AG09309 (cell line): Measurements from ENCODE around the gene ZNF385B.

ENCODE experiments used
- DNase-seq: peaks from one replicate; pipeline ENCODE4 v3.0.0-alpha.2; 2010; ENCODE audit warnings: low read depth
- H3K4me3 ChIP-seq: 2 replicates; pipeline ENCODE4 v1.5.1; 2011; ENCODE audit warnings: mild to moderate bottlenecking, low read depth, low read length, moderate library complexity; ENCODE audit not compliant: control insufficient read depth
- TF ChIP-seq, protein P1 (sequence below): IDR thresholded peaks from 2 replicates; pipeline ENCODE4 v1.5.1; 2011; ENCODE audit warnings: mild to moderate bottlenecking, low read depth, low read length, inconsistent platforms; ENCODE audit not compliant: insufficient read depth, control insufficient read depth; ENCODE audit errors: missing control alignments

The ZNF385B gene

DNA sequence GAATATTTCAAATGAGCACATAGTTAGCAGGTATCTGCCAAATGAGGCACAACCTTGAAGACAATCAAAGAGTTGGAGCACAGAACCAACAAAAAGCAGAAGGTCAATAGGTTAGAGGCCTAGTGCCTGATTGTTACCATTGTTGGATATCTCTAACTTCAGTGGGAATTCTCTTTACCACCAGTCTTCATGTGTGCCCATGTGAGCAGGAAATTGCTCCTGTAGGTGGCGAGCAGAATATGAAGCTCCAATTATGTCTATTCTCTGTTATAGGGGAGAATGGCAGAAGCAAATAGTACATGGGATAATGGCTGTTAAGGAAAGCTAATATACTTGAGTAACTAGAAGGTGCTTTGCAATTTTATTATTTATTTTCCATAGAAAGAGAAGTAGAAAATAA is 14.9 kb upstream of the ZNF385B start:
- H3K4me3 ChIP-seq: no peak overlapping the region
- TF ChIP-seq, protein P1, sequence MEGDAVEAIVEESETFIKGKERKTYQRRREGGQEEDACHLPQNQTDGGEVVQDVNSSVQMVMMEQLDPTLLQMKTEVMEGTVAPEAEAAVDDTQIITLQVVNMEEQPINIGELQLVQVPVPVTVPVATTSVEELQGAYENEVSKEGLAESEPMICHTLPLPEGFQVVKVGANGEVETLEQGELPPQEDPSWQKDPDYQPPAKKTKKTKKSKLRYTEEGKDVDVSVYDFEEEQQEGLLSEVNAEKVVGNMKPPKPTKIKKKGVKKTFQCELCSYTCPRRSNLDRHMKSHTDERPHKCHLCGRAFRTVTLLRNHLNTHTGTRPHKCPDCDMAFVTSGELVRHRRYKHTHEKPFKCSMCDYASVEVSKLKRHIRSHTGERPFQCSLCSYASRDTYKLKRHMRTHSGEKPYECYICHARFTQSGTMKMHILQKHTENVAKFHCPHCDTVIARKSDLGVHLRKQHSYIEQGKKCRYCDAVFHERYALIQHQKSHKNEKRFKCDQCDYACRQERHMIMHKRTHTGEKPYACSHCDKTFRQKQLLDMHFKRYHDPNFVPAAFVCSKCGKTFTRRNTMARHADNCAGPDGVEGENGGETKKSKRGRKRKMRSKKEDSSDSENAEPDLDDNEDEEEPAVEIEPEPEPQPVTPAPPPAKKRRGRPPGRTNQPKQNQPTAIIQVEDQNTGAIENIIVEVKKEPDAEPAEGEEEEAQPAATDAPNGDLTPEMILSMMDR: no peak
- DNase-seq: no peak

DNA sequence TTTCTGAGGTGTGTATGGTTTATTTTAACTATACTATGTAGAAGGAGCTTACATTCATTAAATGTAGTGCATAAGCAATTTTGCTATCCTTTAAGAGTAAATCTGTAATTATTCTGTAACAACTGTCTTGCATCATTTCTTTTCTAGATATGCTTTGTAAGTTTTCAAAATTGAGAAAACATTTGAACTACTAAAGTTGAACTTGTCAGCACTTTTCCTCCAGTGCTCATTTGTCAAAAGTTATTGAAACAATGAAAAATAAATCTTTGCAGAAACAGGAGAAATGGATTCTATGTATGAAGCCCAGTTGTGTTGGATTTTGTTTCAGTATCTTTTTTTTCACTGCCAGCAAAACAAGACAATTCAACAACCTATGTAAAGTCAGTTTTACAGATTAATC is 14.5 kb upstream of the ZNF385B start:
- H3K4me3 ChIP-seq: no peak overlapping the region
- TF ChIP-seq, protein P1: no peak
- no peak for DNase-seq

DNA sequence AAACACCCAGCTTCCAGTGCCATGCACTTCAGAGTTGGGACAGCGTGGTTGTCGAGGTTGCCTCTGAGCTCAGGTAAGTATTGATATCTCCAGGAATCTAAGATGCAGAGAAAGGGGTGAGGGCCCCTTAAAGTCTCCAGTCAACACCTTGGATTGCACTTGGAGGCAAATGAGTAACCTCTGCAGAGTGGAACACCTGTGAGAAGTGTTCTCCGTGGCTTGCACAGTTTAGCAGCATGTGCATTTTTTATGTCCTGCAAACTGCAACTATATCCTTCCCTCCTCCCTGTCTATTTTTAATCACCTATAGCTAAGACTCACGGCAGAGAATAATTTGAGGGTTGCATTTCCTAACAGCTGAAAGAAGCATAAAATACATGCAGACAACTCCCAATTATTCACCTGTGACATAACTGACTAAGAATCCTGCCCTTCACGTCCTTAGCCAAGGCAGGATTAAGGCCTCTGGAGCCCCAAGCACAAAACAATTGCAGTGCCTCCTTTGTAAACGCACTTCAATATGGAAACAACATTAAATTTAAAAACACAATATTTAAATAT is 1.6 kb upstream of the ZNF385B start:
- no peak overlapping the region for H3K4me3 ChIP-seq
- DNase-seq: no peak
- TF ChIP-seq, protein P1: no peak

DNA sequence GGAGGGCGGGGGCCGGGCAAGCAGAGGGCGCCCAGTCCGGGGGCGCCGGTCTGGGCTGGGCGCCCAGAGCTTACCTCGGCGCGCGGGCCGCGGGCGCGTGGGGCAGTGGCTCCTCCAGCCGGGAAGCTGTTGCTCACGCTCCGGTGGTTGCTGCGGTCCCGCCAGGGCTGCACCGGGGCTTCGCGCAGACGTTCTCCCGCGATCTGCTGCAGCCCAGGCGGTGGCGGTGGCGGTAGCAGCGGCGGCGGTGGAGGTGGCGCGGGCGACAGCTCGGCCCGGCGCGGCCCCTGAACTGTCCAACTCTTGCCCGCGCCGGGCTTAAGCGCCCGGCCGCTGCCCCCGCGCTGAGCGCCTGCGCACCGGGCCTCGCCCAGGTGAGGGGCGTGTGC is 391 bp downstream of the ZNF385B start:
- DNase-seq: no peak
- H3K4me3 ChIP-seq: peak overlapping the region; percentile 65
- TF ChIP-seq, protein P1: no peak

DNA sequence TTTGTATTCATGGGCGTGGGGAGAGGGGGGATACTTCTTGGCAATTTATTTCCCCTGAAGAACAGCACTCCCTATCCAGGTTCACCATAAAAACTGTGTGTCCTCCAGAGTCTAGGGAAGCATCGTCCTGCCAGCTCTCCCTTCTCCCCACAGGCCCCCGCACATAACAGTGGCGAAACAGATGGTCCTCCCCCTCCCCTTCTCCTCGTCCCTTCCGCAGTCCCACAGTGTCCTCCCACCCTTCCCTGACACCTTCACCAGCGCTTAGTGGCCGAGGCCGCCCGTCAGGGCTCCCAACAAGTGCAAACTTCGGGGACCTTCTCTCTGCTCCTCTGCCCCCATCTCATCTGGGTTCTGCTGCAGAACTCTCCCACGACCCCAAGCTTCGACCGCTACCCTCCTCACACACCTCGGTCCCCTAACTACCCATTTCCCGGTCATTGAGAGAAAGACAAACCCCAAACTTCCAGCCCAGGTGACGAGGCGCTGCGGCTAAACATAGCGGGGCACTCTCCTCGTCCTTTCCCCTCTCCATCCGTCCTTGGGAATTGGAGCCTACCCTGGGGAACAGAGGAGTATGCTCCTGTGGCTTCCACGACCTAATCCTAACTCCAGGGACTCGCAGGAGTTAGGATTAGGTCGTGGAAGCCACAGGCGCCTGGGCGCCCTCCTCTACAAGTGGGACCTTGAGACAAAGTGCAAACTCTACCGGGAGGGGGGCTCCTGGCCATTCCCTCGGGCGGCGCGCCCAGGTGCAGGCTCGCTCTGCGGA is 971 bp downstream of the ZNF385B start:
- DNase-seq: no peak
- TF ChIP-seq, protein P1: no peak
- peak overlapping the region; percentile 23 for H3K4me3 ChIP-seq

DNA sequence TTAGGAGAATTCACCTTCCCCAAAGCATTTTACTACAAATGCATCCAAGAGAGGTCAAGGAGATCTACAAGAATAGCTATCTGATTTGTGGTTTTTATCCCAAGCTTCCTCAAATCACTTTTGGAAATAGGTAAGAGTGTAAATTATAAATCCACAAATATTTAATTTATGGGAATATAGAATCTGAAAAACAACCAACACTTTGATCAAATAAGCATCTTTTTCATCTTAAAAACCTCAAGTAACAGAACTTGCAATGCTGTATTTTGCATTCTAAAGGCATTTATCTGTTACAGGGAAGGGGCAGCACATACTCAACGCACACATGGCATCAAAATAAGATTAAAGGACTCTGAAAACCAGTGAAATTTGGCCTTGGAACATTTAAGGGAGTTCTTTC is 1.9 kb downstream of the ZNF385B start:
- DNase-seq: no peak
- TF ChIP-seq, protein P1: no peak
- no peak overlapping the region for H3K4me3 ChIP-seq

DNA sequence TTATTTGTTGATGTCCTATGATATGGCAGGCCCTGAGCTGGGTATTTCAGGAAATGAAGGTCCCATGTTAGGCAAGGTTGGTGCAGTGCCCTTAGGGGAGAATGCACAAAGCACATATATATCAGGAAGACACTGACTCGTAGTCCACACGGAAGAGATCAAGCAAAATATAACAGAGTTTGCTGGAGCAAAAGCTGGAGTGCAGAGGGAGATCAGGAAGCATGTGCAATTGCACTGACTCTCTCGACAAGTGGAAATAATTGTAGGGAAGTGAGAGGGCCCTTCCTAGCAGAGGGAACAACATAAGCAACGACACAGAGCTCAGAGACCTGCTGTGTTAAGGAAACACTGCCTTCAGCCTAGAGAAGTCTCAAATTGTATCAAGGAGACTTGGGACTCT is 4.2 kb downstream of the ZNF385B start:
- DNase-seq: no peak
- TF ChIP-seq, protein P1: no peak
- no peak overlapping the region for H3K4me3 ChIP-seq
